ENCODE results near the gene VIPR1. TPM values are rescaled to one million over a fixed set of nuclear protein-coding genes. Genes with fewer than 3 reads are reported as not detected.
"Not testable (repeated sequence)": the region's sequence is repeated elsewhere in the genome, so short reads cannot be mapped to it uniquely, and the experiment has no call there.

Gene VIPR1
- total and polyA plus RNA-seq, 2 donors = 1.8 to 4.4 TPM

DNA sequence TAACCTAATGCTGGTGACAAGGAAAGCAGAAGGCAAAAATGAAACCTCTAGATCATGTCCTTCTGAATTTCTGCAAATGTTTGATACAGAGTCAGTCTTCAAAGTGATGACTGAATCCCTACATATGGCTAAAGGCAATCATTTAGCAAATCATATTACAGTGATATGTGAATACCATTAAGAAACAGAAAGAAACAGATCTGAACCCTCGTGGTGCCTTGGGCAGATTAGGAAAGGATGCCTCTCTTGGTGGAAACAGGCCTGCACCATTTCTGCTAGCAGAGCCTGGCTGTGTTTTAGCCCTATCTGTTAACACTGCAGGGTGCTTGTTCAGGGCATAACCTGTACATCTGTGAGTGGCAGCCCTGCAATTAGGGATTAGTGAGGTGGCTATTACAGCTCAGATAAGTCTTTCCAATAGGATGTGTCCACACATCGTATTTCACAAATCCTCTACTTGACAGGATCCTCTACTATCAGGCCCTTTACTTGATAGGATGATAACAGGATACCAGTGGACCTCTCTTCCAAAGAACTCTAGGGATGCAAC, 67.2 kb downstream of the VIPR1 start:
- over 99% methylated on average over 2 of the region's 2 CpGs for WGBS
- H3K4me1 ChIP-seq (ENCODE audit: control insufficient read depth in 2 of 2, insufficient read depth in 2 of 2, low read length in 2 of 2) = no peaks in the 10 kb centered on the region
- no peak overlapping the region for H3K4me3 ChIP-seq (ENCODE audit: low read length in 2 of 2)
- H3K27me3 ChIP-seq (ENCODE audit: control insufficient read depth in 2 of 2, insufficient read depth in 1 of 2, low read length in 1 of 2) = no peaks in the 10 kb centered on the region
- DNase-seq (ENCODE audit: low read depth in 6 of 9, low spot score in 9 of 9) = no peak
- H3K27ac ChIP-seq (ENCODE audit: low read depth in 1 of 2, low read length in 1 of 2) = no peak overlapping the region
- peaks cover 0 to under 1% of the 10 kb centered on the region in 2 donors for H3K9me3 ChIP-seq (ENCODE audit: control insufficient read depth in 2 of 2, insufficient read depth in 1 of 2, low read length in 1 of 2)
- peaks cover 30 to 50% of the 10 kb centered on the region in 2 donors for H3K36me3 ChIP-seq (ENCODE audit: control insufficient read depth in 2 of 2, insufficient read depth in 2 of 2, low read length in 1 of 2)

DNA sequence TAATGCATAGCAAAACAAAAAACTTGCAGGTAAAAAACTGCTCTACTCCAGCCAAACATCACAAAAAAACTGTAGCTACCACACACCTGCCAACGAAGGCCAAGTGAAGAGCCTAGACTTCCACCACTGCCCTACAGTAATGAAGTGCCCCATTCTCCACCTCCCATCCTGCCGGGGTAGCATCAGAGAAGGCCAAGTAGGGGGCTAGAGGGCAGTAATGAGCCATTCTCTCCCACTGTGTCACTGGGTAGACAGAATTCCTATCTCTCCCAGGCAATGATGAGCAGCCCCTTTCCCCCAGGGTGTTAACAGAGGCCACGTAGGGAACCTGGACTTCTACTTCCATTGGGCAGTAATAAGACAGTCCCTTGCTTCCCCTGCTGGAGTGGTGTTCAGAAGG, 69.8 kb downstream of the VIPR1 start:
- WGBS = 80% methylated on average over 3 of the region's 3 CpGs
- no peak overlapping the region for H3K27ac ChIP-seq (ENCODE audit: low read depth in 1 of 2, low read length in 1 of 2)
- no peaks in the 10 kb centered on the region for H3K27me3 ChIP-seq (ENCODE audit: control insufficient read depth in 2 of 2, insufficient read depth in 1 of 2, low read length in 1 of 2)
- no peaks in the 10 kb centered on the region for H3K4me1 ChIP-seq (ENCODE audit: control insufficient read depth in 2 of 2, insufficient read depth in 2 of 2, low read length in 2 of 2)
- H3K4me3 ChIP-seq (ENCODE audit: low read length in 2 of 2) = no peak overlapping the region
- peaks cover 0 to 4% of the 10 kb centered on the region in 2 donors for H3K9me3 ChIP-seq (ENCODE audit: control insufficient read depth in 2 of 2, insufficient read depth in 1 of 2, low read length in 1 of 2)
- peak in 2 of 9 donors; percentile 28 to 38 for DNase-seq (ENCODE audit: low read depth in 6 of 9, low spot score in 9 of 9)
- H3K36me3 ChIP-seq (ENCODE audit: control insufficient read depth in 2 of 2, insufficient read depth in 2 of 2, low read length in 1 of 2) = peaks cover 16 to 27% of the 10 kb centered on the region in 2 donors

DNA sequence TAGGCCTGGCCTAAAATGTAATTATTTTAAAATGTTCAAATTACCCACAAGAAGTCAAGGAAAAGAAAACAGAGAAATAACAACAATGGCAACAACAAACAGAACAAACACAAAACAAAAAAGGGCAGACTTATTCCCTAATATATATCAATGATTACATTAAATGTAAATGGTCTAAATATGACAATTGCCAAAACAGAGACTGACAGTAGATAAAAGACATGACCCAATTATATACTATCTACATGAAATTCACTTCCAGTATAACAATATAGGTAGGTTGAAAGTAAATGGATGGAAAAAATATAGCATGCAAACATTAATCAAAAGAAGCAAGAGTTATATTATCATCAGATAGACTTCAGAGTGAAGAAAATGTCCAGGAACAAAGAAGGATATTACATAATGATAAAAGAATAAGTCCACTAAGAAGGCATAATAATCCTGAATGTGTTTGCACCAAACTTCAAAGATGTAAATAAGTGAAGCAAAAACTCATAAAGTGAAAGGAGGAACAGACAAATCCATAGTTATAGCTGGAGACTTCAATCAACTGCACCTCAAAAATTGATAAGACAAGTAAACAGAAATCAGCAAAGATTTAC, 72.8 kb downstream of the VIPR1 start:
- DNase-seq (ENCODE audit: low read depth in 6 of 9, low spot score in 9 of 9) = no peak
- no peak overlapping the region for H3K27ac ChIP-seq (ENCODE audit: low read depth in 1 of 2, low read length in 1 of 2)
- no peaks in the 10 kb centered on the region for H3K27me3 ChIP-seq (ENCODE audit: control insufficient read depth in 2 of 2, insufficient read depth in 1 of 2, low read length in 1 of 2)
- H3K4me1 ChIP-seq (ENCODE audit: control insufficient read depth in 2 of 2, insufficient read depth in 2 of 2, low read length in 2 of 2) = no peaks in the 10 kb centered on the region
- H3K36me3 ChIP-seq (ENCODE audit: control insufficient read depth in 2 of 2, insufficient read depth in 2 of 2, low read length in 1 of 2) = peaks cover 9 to 11% of the 10 kb centered on the region in 2 donors
- H3K9me3 ChIP-seq (ENCODE audit: control insufficient read depth in 2 of 2, insufficient read depth in 1 of 2, low read length in 1 of 2) = peaks cover 0 to 4% of the 10 kb centered on the region in 2 donors
- no peak overlapping the region for H3K4me3 ChIP-seq (ENCODE audit: low read length in 2 of 2)

- Histone ChIP-seq H3K9me3 (ENCODE audit: control insufficient read depth in 2 of 2, insufficient read depth in 1 of 2, low read length in 1 of 2) (peaks cover 0 to 4% of the 10 kb centered on the region in 2 donors), H3K4me1 (ENCODE audit: control insufficient read depth in 2 of 2, insufficient read depth in 2 of 2, low read length in 2 of 2) (peaks cover 7 to 11% of the 10 kb centered on the region in 2 donors), H3K27ac (ENCODE audit: low read depth in 1 of 2, low read length in 1 of 2) (no peak overlapping the region), H3K27me3 (ENCODE audit: control insufficient read depth in 2 of 2, insufficient read depth in 1 of 2, low read length in 1 of 2) (no peaks in the 10 kb centered on the region), H3K36me3 (ENCODE audit: control insufficient read depth in 2 of 2, insufficient read depth in 2 of 2, low read length in 1 of 2) (peaks cover 8% of the 10 kb centered on the region in 2 donors), H3K4me3 (ENCODE audit: low read length in 2 of 2) (no peak overlapping the region)
- WGBS = 99% methylated on average over 4 of the region's 4 CpGs
- no peak for DNase-seq (ENCODE audit: low read depth in 6 of 9, low spot score in 9 of 9)
These were observed 75.6 kb downstream of the VIPR1 start for GRCh38 chr3:42578054-42578453.

GRCh38 chr3:42579346-42579745, 76.9 kb downstream of the VIPR1 start:
- not testable (repeated sequence) for DNase-seq (ENCODE audit: low read depth in 6 of 9, low spot score in 9 of 9); H3K4me3 ChIP-seq (ENCODE audit: low read length in 2 of 2); H3K36me3 ChIP-seq (ENCODE audit: control insufficient read depth in 2 of 2, insufficient read depth in 2 of 2, low read length in 1 of 2); H3K27me3 ChIP-seq (ENCODE audit: control insufficient read depth in 2 of 2, insufficient read depth in 1 of 2, low read length in 1 of 2); H3K27ac ChIP-seq (ENCODE audit: low read depth in 1 of 2, low read length in 1 of 2); H3K9me3 ChIP-seq (ENCODE audit: control insufficient read depth in 2 of 2, insufficient read depth in 1 of 2, low read length in 1 of 2)
- WGBS = 99% methylated on average over 4 of the region's 4 CpGs
- peaks cover 7 to 14% of the 10 kb centered on the region in 2 donors for H3K4me1 ChIP-seq (ENCODE audit: control insufficient read depth in 2 of 2, insufficient read depth in 2 of 2, low read length in 2 of 2)

DNA sequence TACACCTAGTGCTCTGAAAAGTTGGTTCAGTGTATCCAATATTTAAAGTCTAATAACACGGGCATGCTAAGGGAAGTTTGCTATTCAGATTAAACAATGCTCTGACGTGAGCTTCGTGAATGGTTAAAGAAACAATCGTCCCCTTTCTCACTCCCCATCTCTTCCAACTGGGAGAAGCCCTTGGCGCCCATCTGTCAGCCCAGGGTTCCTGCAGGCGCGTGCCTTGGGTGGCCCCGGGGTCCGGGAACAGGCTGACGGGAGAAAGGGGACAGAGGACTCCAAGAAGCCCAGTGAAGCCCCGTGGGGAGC, 78.9 kb downstream of the VIPR1 start:
- Histone ChIP-seq H3K36me3 (ENCODE audit: control insufficient read depth in 2 of 2, insufficient read depth in 2 of 2, low read length in 1 of 2) (peaks cover 0 to 4% of the 10 kb centered on the region in 2 donors), H3K9me3 (ENCODE audit: control insufficient read depth in 2 of 2, insufficient read depth in 1 of 2, low read length in 1 of 2) (no peaks in the 10 kb centered on the region), H3K27me3 (ENCODE audit: control insufficient read depth in 2 of 2, insufficient read depth in 1 of 2, low read length in 1 of 2) (no peaks in the 10 kb centered on the region), H3K27ac (ENCODE audit: low read depth in 1 of 2, low read length in 1 of 2) (peak overlapping the region; percentile 64 to 81), H3K4me1 (ENCODE audit: control insufficient read depth in 2 of 2, insufficient read depth in 2 of 2, low read length in 2 of 2) (peaks cover 7 to 14% of the 10 kb centered on the region in 2 donors), H3K4me3 (ENCODE audit: low read length in 2 of 2) (peak overlapping the region; percentile 68 to 80)
- no peak for DNase-seq (ENCODE audit: low read depth in 6 of 9, low spot score in 9 of 9)
- 2% methylated on average over 11 of the region's 11 CpGs for WGBS

DNA sequence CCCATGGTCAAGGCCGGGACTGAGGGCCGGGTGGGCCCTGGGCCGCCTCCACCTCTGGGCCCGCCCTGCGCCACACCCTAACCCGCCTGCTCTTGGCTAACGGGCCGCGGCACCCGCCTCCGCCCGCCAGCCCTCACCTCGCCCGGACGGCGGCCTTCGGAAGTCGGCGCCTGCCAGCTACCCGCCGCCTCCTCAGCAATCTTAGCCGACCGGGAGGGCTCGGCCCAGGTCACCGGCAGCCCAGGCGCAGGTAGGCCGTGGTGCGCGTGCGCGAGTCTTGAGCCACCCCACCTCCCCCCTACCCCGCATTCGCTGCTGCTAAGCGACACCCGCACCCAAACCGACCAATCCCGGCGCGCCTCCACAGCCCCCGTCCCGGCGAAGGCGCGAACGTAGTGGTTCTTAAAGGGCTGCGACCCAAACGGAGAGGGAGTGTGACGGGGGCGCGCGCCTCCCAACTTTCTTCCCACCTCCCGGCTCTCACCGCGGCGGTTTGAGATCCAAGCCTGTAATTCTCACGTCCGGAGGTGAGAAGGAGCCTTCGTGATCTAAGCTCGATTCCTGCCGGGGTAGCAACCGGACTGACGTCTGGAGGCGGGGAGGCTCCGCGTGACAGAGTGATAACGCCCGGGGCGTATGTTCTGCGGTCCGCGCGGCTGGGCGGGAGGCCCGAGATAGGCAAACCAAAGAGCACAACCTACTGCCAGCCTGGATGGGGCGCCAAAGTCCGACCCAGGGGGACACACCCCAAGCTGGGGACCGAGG, 79.4 kb downstream of the VIPR1 start, which contains the start of gene SEC22C:
SEC22C (minus strand) TSS at position 259 of the 765 bp plus-strand sequence. CDS start 12,921 bp downstream, outside the sequence.
- peaks cover 7 to 14% of the 10 kb centered on the region in 2 donors for H3K4me1 ChIP-seq (ENCODE audit: control insufficient read depth in 2 of 2, insufficient read depth in 2 of 2, low read length in 2 of 2)
- DNase-seq (ENCODE audit: low read depth in 6 of 9, low spot score in 9 of 9) = peak; percentile 73 to 95 (median 88)
- under 1% methylated on average over 77 of the region's 77 CpGs for WGBS
- H3K27me3 ChIP-seq (ENCODE audit: control insufficient read depth in 2 of 2, insufficient read depth in 1 of 2, low read length in 1 of 2) = no peaks in the 10 kb centered on the region
- H3K9me3 ChIP-seq (ENCODE audit: control insufficient read depth in 2 of 2, insufficient read depth in 1 of 2, low read length in 1 of 2) = no peaks in the 10 kb centered on the region
- H3K36me3 ChIP-seq (ENCODE audit: control insufficient read depth in 2 of 2, insufficient read depth in 2 of 2, low read length in 1 of 2) = peaks cover 0 to 4% of the 10 kb centered on the region in 2 donors
- peak within 1 kb of the TSS; percentile 68 to 80 for H3K4me3 ChIP-seq (ENCODE audit: low read length in 2 of 2)
- peak within 1 kb of the TSS; percentile 81 to 88 for H3K27ac ChIP-seq (ENCODE audit: low read depth in 1 of 2, low read length in 1 of 2)

DNA sequence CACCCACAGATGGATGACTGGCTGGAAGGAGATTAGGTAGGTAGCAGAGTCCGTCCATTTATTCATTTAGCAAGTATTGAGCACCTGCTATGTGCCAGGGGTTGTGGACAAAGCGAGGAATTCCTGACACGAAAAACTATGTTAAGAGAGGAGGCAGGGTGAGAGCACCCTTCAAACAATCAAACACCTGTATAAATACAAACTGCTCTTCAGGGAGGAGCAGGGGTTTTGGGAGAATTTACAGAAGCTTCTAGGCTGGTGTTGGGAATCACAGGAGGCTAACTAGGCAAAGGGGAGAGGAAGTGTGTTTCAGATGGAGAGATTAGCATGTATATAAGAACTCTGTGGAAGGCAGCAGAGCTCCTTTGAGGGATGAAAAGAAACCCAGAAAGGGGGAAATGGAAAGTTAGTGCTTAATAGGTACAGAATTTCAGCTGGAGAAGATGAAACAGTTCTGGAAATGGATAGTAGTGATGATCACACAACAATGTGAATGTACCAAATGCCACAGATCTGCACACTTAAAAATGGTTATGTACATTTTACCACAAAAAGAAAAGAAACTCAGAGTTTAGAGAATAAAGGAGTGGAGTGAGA, 80.1 kb downstream of the VIPR1 start:
- Histone ChIP-seq H3K4me3 (ENCODE audit: low read length in 2 of 2) (peak overlapping the region; percentile 68 to 80), H3K36me3 (ENCODE audit: control insufficient read depth in 2 of 2, insufficient read depth in 2 of 2, low read length in 1 of 2) (peaks cover 0 to 4% of the 10 kb centered on the region in 2 donors), H3K27me3 (ENCODE audit: control insufficient read depth in 2 of 2, insufficient read depth in 1 of 2, low read length in 1 of 2) (no peaks in the 10 kb centered on the region), H3K4me1 (ENCODE audit: control insufficient read depth in 2 of 2, insufficient read depth in 2 of 2, low read length in 2 of 2) (peaks cover 7 to 14% of the 10 kb centered on the region in 2 donors), H3K9me3 (ENCODE audit: control insufficient read depth in 2 of 2, insufficient read depth in 1 of 2, low read length in 1 of 2) (no peaks in the 10 kb centered on the region), H3K27ac (ENCODE audit: low read depth in 1 of 2, low read length in 1 of 2) (peak overlapping the region; percentile 81 to 88)
- DNase-seq (ENCODE audit: low read depth in 6 of 9, low spot score in 9 of 9) = no peak
- WGBS = 1% methylated on average over 3 of the region's 3 CpGs

Data from thymus (tissue), 11 donors.